HG02852 (cell line): ENCODE results near the gene NOL3.

ENCODE experiments used
- ATAC-seq: cut with Tn5 transposase; IDR thresholded peaks from one replicate; pipeline ENCODE4 v1.9.1; 2021; ENCODE audit warnings: mild to moderate bottlenecking, moderate library complexity; ENCODE audit not compliant: unreplicated experiment

The NOL3 gene

GRCh38 chr16:67188323-67188722 lies 18.0 kb downstream of the NOL3 start:
- ATAC-seq: no peak

GRCh38 chr16:67188798-67189197 lies 18.5 kb downstream of the NOL3 start:
- no peak for ATAC-seq

GRCh38 chr16:67190041-67190440 lies 19.7 kb downstream of the NOL3 start, which contains the start of gene EXOC3L1:
TSS of gene EXOC3L1 (minus strand) at chr16:67190136. CDS start at chr16:67189676, 460 bp downstream.
- ATAC-seq: no peak

GRCh38 chr16:67190448-67191399 lies 20.4 kb downstream of the NOL3 start:
- ATAC-seq: no peak

GRCh38 chr16:67191411-67191994 lies 21.2 kb downstream of the NOL3 start:
- ATAC-seq: no peak

GRCh38 chr16:67191995-67192681 lies 21.8 kb downstream of the NOL3 start, which contains the start of gene E2F4:
TSS of gene E2F4 (plus strand) at chr16:67192155. CDS start at chr16:67192228, 73 bp downstream.
- peak; percentile 87 for ATAC-seq

- no peak for ATAC-seq
Measured at GRCh38 chr16:67192781-67193361, 22.5 kb downstream of the NOL3 start.

- no peak for ATAC-seq
Measured at GRCh38 chr16:67193536-67193935, 23.2 kb downstream of the NOL3 start.

GRCh38 chr16:67194260-67194659 lies 23.9 kb downstream of the NOL3 start:
- no peak for ATAC-seq

- no peak for ATAC-seq
Measured at GRCh38 chr16:67195676-67196075, 25.3 kb downstream of the NOL3 start.

GRCh38 chr16:67196881-67197280 lies 26.5 kb downstream of the NOL3 start:
- ATAC-seq: no peak

GRCh38 chr16:67197704-67198103 lies 27.4 kb downstream of the NOL3 start:
- ATAC-seq: no peak

- ATAC-seq: no peak
Measured at GRCh38 chr16:67198238-67198734, 27.9 kb downstream of the NOL3 start.

- no peak for ATAC-seq
Measured at GRCh38 chr16:67199011-67199807, 28.9 kb downstream of the NOL3 start, which contains the start of gene ELMO3. TSS of gene ELMO3 (plus strand) at chr16:67199131. CDS start at chr16:67199327, 196 bp downstream.

- ATAC-seq: no peak
Measured at GRCh38 chr16:67199808-67200198, 29.5 kb downstream of the NOL3 start.

- no peak for ATAC-seq
Measured at GRCh38 chr16:67200491-67200890, 30.2 kb downstream of the NOL3 start.

- no peak for ATAC-seq
Measured at GRCh38 chr16:67201411-67202345, 31.3 kb downstream of the NOL3 start.

- no peak for ATAC-seq
Measured at GRCh38 chr16:67202426-67202825, 32.1 kb downstream of the NOL3 start.

GRCh38 chr16:67202956-67203493 lies 32.7 kb downstream of the NOL3 start:
- ATAC-seq: no peak
